HG03045 (cell line): Measurements from ENCODE around the gene UNC13B.

Experiments used
- ATAC-seq: cut with Tn5 transposase; IDR thresholded peaks from one replicate; pipeline ENCODE4 v1.9.1; 2021; ENCODE audit warnings: mild to moderate bottlenecking, moderate library complexity; ENCODE audit not compliant: unreplicated experiment

The UNC13B gene

DNA sequence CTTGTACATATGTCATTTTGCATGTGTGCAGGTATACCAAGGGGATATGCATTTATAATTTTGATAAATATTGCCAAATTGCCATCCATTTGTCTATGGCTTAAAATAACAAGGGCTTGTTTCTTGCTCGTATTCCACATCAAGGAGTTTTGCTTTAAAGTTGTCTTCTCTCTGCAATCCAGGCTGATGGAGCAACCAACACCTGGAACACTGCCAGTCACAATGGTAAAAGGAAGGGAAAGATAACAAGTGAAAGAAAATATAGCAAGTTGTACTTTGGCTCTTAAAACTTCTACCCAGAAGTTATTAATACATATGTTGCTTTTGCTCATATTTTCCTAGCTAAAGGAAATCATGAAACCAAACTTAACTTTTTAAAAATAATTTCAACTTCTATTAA, 156.9 kb downstream of the UNC13B start:
- no peak for ATAC-seq

DNA sequence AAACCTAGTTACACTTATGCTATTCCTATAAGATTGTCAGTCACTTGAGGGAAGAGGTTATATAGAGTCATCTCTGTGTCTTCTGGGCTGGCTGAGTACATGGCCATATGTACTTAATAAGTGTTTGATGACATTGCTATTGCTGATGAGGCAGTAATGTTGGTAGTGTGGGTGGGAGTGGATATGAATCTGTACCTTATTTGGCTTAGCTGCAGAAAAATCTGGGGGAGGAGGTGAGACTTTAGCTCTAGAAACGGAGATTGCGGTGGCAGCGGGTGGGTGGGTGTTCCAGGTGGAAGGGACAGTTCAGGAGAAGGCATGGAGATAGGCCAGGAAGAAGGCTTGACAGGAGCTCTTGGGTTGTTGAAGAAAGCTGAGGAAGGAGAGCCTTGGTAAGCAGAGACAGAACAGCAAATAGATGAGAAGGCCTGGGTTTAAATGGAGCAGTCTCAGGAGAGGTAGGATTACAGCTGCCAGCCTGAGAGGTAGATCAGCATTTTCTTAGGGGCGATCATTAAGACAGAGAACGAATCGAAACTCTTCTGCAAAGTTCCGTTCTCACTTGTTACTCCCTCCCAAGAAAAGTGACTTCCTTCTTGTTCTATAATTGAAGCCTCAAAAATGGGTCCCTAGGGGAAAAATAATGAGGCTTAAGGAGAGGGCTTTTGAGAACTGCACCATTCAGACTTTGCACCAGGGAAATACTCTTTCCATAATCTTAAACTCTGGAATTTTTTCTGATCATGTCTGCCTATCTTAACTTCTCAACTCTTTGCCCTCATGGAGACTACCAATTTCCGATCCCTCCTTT, 160.5 kb downstream of the UNC13B start:
- ATAC-seq = no peak

DNA sequence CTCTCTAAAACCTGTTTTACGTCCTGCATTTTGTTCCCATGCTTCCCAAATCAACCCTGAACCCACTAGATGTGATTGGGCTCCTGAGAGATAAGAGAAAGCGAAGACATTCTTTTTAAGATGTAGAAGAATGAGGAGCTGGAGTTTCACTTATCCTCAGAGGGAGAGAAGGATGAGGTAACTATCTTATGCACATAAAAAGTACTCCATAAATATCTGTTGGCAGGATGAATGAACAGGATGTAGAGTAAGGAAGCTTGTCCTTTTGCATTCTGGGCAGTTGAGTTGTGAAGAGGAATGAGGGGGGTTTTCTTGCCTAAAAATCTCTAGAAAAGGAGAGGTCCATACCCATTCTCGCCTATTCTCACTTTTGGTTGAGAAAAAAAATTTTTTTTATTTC, 163.2 kb downstream of the UNC13B start:
- no peak for ATAC-seq

DNA sequence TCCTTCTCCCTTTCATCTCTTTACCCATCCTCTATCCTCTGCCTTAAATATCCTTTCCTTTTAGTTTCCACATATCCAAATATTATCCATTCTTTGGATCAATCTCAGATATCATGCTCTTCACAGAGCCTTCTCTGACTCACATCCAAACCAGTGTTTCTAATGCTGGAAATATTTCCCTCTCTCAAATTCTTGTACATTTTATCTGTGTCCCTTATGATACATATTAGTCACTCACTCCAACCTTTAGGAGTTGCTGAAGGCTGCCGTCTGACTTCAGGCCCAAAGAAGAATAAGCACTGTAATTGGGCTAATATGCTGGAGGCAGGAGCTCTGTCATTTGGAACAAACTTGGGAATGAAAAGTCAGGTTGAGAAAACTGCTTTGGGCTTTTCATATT, 171.7 kb downstream of the UNC13B start:
- no peak for ATAC-seq

DNA sequence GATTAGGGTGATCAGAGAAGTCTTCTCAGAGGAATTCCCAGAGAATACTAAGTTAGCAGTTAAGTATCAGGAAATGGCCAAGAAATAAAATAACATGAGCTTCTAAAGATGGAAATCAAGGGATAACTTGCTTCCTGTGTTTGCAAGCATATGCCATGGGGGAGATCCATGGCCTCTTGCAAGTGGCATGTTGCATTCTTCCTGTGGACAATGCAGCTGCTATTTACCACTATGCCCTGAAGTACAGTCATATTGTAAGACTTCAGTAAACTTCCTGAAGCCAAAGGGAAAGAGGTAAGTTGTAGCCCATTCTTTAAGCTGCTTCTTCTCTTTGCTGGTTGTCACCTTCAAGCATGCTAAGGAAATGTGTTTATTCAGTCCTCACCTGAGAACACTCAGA, 173.4 kb downstream of the UNC13B start:
- ATAC-seq = no peak

DNA sequence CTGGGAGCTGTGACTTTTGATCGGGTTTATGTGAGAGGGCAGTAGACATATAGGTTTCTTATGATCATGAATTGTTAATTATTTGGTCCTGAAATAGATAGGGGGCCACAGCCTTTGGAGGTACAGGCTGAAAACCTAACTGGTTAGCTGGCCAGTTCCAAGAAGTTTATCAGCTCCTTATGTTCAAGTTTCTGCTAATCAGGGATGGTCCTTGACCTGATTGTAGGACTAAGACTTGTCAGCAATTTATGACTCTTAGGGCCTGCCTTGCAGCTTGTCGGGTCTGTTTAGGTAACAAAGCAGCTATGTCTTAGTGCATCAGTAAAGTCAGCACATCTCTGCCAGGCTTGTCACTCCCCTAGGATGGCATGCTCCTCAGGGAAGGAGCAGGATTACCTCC, 176.3 kb downstream of the UNC13B start:
- ATAC-seq = no peak

DNA sequence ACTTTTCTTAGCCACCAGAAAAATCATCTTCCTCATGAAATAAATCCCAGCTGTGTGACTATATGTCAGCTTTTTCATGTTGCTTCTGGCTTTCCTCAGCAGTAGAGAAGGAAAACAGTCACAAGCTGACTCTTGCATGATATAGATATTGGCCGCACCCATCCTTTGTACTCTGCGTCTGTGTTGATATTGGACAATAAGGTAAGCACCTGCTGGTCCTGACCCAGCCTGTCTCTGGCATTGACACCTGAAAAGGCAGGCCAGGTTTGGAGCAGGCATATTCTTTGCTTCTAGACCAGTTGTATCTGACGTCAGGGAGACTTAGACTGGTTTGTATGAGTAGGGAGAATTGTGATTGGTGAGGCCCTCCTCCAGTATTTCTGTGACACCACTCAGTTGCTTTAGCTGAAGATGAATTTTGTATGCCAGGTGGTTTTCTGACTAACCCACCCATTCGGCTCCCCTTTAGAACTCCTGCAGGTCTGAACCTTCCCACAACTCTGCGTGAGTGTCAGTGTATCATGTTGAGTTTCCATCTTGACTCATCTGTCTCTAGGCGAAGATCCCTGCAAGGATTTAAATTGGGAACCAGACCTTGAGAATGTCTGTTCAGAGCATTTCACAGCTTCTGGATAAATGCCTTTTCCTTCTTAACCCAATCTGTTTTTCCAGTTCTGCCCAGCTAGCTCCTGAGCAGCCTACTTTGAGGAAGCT, 176.9 kb downstream of the UNC13B start:
- ATAC-seq = no peak

DNA sequence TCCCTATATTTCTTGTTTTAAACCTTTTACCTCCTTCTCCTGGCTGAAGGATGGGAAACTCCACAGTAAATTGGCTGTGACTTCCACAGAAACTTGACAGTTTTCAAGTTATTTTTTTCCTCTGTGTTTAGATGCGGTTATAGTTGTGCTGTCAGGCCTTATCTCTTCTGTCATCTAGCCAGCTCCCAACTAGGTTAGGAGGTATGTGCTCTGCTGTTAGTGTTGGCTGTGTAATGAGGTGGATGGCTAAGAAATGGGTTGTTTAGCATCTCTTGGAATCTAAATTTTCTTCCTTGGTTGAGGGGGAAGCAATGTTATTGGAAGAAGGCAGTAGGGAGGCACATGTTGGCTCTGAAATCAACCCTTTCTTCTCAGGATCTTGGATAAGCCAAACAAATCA, 178.2 kb downstream of the UNC13B start:
- ATAC-seq = no peak

DNA sequence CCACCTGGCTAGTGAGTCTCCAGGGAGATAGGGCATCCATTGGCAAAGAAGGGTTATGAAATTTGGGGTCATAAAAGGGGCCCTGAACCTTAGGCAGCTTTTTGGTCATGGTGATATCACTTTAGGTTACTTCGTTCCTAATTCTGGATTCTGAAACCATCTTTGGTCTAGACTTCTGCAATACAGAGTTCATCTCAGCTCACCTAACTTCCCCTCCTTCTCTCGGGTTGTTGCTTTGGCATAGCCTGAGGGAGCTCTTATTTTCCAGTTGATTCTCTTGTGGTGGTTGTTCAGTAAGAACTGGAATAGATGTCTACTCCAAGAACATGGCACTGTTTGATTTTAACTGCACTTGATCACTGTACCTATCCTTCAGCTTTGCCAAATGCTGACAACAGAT, 179.2 kb downstream of the UNC13B start:
- no peak for ATAC-seq

DNA sequence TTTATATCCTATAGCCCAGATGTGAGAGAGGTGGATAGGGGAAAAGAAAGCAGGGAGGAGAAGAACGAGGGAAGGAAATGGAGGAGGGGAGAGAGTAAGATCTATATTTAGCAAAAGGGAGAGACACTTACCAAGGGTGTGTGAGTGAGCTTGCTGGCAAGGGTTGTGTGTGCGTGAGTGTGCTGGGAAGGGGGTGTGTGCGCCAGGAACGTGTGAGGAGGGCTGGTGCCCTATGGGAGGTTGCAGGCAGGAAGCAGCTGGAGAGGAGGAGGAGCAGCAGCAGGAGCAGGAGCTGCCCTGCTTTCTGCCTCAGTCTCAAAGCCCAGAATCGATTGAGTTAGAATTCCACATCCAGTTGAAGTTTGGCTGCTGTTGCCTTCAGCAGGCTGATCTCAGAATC, 179.8 kb downstream of the UNC13B start:
- ATAC-seq = no peak

DNA sequence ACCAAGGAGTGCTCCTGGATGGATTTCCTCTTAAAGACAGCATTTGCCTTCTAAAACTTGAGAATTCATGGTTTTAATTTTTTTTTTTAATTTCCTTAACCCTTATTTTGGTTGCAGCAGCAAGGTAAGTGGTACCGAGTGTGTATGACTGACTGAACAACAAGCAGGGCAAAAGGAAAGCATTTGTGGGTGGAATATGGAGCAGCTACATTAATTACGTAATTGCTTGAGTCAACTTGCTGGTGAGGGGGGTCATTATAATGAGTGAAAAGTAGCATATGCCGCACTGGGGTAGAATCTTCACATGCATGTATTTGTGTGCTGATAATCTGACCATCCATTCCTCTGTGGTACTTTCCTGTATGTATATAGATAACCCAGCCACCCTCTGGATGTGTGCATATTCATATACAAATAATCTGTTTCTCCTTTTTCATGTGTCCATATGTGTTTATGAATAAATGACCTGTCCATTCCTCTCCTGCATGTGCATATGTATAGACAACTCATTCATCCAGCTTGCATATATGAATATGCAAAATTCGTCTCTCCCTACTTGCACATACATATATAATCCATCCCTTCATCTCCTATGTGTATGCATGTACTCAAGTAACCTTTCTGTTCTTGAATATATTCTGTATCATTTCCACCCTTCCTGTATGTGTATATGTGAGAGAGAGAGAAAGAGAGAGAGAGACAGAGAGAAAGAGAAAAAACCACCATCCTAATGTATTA, 180.6 kb downstream of the UNC13B start:
- ATAC-seq = no peak

DNA sequence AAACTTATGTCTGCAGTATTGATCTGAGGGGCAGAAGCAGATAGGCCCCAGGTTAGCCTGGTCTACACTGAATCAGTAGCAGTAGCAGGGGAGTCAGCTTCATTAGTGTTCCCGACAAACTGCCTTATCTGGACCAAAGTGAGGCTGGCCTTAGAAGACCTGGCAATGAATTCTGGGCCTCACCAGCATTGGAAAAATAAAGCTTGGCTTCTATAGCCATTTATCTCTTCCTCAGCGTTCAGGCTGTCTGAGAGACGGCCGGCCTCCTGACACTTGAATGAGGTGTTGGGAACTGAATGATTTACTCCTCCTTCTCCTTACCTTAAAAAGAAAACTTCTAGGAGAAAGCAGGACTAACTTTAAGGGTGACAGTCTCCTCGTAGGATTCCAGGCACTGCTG, 186.3 kb downstream of the UNC13B start:
- ATAC-seq = no peak

DNA sequence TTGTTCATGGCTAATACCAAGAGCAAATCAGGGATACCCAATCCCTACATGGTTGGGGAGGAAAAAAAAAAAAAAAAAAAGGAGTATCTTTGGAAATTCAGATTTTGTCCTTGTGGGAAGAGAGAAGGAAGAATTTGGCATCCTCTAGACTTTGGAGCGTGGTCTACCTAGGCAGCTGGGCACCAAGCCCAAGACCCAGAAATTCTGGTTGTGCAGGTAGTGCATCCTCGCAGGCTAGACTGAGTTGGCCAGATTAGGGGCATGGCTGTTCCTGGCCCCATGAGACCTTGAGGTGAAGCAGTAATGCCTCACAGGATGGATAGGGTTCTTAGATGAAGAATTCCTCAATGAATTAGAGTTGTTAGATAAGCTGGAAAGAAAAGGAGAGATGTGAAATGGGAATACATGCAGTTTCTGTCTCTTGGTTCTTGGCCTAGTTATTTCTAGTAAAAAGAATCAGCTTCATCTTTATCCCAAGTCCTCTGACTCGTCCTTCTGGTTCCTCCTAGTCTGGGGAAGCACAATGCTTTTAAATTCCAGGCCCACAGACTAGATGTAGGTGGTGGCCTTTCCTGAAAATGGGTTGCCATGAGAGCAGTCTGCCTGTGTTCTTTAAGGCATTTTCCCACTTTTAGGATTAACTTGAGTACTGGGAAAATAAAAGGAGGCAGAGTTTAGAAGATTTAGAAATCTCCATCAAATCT, 187.6 kb downstream of the UNC13B start:
- no peak for ATAC-seq

DNA sequence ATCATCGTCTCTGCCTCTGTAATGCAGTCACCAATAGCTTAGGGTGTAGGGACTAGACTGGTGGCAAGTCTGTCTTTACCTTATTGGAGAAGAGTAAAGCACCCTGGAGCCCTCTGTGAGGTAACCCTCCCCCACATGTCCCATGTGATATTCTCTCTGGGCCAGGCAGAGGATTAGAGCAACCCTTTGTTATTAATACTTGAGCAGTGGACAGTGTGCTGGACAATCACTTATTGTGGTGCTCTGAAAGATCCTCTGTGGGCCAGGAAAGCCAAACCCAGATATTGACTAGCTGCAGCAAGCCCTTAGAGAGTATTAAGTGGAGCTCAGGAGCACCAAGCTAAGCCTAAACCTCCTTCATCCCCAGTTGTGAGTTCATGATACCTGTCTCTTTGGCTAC, 188.4 kb downstream of the UNC13B start:
- ATAC-seq = no peak

DNA sequence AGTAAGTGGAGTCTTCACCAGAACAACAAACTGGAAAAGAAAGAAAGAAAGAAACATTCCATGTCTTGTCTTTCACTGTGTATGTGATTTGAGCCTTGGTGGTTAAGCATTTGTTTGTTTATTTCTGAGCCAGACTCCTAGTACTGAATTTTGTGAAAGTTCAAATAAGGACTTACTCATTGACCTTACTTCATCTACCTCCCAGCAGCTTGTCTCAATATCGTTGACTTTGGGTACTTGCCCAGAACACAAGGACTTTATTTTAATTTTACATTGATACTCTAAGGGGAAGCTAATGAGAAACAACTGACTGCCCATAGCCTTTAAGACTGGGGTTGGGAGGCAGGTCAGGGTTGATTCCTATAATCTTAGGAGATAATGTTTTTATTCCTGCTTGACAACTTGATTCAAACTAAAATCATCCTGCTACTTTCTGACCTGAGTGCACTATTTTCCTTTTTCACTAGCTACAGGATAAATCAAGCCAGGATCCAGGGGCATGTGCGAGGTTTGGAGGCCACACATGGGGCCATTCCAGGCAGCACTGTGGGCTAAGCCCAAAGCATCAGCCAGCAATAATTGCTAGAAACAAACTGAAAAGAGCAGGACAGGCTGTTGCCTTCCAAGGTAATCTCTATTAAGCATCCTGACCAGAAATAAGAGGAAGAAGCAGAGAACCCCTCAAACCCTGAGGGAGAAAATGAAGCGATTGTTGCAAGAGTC, 189.2 kb downstream of the UNC13B start:
- no peak for ATAC-seq

DNA sequence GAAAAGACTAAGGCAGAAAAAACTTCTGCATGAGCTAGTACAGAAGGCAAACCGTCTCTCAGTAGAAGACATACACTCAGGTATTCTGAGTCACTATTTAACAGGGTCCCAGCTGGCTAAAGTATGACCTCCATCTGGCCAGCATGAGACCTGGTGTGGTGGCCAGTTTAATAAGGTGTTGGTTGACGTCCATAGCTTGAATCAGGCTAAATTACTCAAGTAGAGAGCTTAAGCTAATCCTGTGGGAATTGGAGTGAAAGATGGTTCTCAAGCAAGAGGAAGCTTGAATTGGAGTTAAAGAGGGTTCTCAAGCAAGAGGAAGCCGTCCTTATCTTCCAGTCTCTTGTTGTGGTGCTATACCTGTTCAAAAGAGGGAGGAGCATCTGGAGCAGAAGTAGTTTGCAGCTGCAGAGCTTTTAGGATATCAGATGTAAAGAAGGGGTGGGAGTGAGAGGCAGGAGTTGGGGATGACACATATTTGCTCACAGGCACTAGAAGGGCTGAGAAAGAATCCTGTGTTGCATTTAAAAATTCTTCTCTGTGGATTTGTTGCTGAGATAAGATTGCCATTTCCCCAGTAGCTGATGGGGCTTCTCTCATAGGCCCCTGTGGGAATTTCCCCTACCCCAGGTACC, 192.0 kb downstream of the UNC13B start:
- no peak for ATAC-seq

DNA sequence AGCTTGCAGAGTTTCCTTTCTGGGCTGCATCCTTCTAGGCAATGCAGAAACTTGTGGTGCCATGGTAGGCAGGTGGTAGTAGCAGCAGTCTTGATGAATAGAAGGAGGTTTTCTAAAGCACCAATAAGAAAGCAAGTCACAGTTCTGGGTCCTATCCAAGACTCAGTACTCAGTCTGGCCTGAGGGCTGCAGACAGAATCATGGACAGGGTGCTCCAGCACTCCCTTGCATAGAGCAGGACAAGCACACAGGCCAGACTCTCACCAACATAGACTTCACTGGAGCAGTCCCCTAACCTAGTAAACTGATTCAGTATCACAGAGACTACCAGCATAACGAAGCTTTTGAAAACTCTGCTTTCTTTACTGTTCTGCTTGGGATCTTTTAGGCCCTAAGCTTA, 194.1 kb downstream of the UNC13B start:
- ATAC-seq = no peak

DNA sequence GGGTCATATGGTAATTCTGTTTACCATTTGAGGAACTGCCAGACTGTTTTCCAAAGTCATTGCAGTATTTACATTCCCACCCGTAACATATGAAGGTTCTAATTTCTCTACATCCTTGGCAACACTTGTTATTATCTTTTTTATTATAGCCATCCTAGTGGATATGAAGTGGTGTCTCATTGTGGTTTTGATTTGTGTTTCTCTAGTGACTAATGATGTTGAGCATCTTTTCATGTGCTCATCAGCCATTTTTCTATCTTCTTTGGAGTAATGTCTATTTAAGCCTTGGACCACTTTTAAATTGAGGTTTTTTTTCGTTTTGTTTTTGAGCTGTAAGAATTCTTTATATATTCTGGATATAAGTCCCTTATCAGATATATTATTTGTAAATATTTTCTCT, 195.3 kb downstream of the UNC13B start:
- no peak for ATAC-seq

DNA sequence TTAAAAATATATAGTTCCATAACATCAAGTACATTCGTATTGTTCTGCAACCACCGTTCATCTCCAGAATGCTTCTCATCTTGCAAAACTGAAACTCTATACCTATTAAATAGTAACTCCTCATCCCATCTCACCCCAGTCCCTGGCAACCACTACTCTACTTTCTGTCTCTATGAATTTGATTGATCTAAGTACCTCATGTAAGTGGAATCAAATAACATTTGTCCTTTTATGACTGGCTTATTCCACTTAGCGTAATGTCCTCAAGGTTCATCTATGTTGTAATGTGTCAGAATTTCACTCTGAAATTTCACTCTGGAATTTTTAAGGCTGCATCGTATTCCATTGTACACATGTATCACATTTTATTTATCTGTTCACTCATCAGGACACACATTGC, 196.0 kb downstream of the UNC13B start:
- no peak for ATAC-seq
